Stimulated activated CD4-positive, alpha-beta T cell treated with anti-CD3 and anti-CD28 coated beads, Interleukin-4, amount 100 ng/mL, for 1 hour (primary cell): ENCODE results near the gene OR5K3.
"Not testable (repeated sequence)": the region's sequence is repeated elsewhere in the genome, so short reads cannot be mapped to it uniquely, and the experiment has no call there.

Experiments used
- DNase-seq: peaks from one replicate; pipeline ENCODE4 v3.0.0-alpha.2; 2020

The OR5K3 gene, protein sequence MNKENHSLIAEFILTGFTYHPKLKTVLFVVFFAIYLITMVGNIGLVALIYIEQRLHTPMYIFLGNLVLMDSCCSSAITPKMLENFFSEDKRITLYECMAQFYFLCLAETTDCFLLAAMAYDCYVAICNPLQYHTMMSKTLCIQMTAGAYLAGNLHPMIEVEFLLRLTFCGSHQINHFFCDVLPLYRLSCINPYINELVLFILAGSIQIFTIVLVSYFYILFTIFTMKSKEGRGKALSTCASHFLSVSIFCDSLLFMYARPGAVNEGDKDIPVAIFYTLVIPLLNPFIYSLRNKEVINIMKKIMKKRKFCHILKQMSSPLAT

DNA sequence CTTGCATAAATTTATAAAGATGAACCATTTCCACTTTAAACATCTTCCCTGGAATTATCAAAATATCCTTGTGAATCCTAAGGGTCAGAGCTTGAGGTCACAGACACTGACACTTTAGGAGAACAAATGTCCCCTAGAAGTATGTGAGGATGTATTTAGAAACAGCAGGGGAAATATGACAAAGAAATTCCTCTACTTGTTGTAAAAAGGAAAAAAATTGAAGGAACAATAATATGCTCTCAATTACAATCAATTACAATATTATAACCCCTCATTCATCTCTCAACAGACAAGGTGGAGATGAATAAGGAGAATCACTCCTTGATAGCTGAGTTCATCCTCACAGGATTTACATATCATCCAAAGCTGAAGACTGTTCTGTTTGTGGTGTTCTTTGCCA is at the start of gene OR5K3:
OR5K3 (plus strand) TSS at position 301 of the 400 bp plus-strand sequence; CDS start at position 301, 0 bp downstream.
- DNase-seq: no peak

DNA sequence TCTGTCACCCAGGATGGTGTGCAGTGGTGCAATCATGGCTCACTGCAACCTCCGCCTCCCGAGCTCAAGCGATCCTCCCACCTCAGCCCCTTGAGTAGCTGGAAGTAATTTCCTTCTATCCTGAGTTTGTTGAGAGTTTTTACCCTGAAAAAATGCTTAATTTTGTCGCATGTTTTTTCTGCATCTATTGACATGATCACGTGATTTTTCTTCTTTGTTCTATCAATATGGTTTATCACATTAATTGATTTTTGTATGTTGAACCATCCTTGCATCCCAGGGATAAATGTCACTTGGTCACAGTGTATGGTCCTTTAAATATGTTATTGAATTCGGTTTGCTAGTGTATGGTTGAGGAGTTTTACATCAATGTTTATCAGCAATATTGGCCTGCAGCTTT is 48.7 kb upstream of the OR5K3 start:
- no peak for DNase-seq

GRCh38 chr3:98343647-98344507 is 46.6 kb upstream of the OR5K3 start:
- DNase-seq: no peak

- DNase-seq: no peak
Observed at GRCh38 chr3:98350082-98350481, 40.4 kb upstream of the OR5K3 start.

DNA sequence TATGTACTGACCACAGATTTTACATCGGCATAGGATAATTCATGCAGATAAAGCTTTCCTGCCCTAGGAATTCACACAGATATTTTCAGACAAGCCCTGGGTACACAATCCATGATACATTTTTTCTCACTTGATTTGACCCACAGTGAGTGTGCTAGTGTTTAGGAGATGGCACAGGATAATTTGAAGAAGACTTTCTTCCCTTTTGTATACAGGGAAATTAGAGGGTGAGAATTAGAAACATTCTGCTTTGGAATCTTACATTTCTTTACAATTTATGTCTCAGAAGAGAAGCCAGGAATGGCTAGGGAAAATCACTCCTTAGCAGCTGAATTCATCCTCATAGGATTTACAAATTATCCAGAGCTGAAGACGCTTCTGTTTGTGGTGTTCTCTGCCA is 36.9 kb upstream of the OR5K3 start, which contains the start of gene OR5K4:
OR5K4 (plus strand) TSS at position 301 of the 400 bp plus-strand sequence; CDS start at position 301, 0 bp downstream.
- no peak for DNase-seq

GRCh38 chr3:98359250-98359649 is 31.2 kb upstream of the OR5K3 start:
- no peak for DNase-seq

DNA sequence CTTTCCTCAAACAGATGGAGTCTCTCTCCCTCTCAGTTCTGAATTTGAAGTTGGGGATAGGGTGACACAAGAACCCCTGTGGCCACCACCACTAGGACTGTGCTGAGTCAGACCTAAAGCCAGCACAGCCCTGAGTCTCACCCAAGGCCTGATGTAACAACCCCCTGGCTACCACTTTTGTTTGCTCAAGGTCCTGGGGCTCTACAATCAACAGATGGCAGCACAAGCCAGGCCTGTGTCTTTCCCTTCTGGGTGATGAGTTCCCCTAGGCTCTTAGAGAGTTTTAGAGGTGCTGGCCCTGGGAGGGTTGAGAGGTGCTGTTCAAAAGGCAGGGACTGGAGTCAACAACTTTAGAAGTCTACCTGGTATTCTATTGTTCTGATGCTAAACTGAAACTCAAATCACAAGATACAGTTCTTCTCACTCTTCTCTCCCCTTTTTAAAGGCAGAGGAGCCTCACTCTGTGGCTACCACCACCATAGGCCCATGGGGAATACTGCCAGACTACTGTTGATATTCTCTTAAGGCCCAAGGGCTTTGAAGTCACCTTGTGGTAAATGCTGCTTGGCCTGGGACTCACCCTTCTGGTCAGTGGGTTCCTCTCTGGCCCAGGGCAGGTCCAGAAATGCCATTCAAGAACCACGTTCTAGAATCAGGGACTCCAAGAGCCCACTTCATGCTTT is 30.3 kb upstream of the OR5K3 start:
- no peak for DNase-seq

GRCh38 chr3:98360681-98361080 is 29.8 kb upstream of the OR5K3 start:
- no peak for DNase-seq

DNA sequence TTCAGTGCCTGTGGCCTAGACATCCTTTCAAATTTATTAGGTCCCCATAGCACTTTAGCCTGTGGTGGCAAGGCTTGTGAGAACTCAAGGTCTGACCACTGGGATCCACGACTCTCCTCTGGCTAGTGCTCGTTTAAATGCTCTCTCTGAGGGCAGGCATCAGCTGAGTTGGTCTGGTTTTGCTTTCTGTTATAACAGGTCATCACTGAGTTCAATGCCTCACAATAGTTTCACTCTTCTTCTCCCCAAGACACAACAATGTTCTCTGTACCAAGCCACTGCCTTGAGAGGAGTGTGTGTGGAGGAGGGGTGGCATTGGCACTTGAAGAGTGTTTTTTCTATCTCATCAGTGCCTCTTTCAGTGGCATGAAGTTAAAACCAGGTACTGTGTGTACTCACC is 29.2 kb upstream of the OR5K3 start:
- no peak for DNase-seq

DNA sequence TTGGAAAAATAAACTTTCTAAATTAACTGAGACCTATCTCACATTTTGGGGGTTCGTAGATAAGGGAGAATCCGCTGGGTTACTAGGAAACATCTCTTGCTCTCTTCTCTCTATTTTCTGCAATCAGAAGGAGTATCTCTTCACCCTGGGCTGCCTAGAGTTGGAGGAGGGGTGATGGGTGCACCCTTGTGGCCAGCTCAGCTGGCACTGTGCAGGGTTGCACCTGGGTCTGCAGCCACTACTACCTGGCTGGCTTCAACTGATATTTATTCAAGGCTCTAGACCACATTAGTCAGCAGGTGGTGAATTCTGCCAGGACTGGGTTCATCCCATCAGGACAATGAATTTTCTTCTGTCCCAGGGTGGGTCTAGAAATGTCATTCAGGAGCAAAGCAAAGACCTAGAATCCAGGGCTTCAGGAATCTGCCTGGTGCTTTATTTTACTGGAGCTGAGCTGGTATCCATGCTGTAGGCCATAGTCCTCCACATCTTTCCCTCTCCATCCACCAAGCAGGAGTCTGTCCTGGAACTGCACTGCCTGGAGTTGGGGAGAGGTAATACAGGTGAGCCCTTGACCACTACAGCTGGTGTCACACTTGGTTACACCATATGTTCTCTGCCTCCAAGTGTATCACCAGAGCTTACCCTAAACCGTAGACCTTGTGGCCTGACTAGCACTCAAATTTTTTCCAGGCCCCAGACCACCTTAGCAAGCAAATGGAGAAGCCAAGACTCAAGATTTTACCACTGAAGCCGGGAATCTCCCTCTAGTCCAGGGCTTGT is 22.8 kb upstream of the OR5K3 start:
- DNase-seq: no peak

DNA sequence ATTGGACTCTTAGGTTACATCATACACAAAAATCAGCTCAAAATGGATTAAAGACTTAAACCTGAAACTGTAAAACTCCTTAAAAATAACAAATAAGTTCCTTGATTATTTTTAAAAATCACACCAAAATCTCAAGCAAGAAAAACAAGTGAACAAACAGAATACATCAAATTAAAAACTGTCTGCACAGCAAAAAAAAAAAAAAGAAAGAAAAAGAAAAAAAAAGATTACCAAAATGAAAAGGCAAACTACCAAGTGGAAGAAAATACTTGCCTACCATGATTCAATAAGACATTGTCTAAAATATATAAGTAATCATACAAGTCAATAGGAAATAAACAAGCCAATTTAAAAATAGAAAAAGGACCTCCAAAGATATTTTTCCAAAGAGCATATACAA is 19.3 kb upstream of the OR5K3 start:
- no peak for DNase-seq

DNA sequence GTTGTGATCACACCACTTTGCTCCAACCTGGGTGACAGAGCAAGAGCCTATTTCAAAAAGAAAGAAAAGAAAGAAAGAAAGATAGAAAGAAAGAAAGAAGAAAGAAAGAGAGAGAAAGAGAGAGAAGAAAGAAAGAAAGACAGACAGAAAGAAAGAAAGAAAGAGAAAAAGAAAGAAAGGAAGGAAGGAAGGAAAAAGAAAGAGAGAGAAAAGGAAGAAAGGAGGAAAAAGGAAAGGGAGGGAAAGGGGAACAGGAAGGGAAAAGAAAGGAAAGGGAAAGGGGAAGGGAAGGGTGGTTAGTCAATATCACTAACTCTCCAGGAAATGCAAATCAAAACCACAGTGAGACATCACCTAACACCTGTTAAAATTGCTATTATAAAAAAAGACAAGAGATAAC is 18.6 kb upstream of the OR5K3 start:
- DNase-seq: no peak

- DNase-seq: no peak
Observed at GRCh38 chr3:98372445-98372844, 18.0 kb upstream of the OR5K3 start.

DNA sequence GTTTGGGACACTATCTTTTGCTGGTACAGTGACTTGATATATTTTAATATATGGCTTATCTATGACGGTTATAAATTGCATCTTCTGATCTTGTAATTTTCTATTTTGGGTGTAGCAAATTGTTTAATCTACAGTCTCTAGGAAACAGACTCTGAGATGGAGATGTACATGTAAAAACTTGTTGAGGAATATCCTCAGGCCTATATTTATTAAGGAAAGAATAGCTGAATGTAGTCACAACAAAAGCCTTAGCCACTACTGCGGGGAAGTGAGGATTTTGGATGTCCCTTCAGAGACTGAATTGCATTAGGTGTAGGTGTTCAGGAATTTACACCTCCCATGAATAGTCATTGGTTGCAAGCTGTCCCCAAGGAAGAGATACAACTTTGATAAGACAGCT is 13.8 kb upstream of the OR5K3 start:
- DNase-seq: no peak

GRCh38 chr3:98388147-98388546 is 2.3 kb upstream of the OR5K3 start:
- no peak for DNase-seq

DNA sequence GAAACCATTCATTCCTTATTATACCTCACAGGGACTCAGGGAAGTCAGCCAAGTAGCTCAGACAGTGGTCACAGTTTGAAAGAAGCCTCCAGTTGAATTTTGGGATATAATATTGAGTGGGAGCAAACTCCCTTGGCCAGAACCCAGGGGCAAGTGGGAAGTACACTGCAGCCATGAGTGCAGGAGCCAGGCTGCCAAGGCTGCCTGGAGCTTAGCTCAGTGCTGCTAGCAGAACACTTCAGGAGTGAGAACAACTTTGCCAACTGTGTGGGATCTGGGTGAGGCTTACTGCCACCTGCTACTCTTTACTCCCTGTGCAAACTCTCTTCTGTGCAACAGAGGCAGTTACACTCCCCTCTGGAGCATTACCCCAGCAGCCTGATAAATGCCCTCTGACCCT is 4.6 kb downstream of the OR5K3 start:
- no peak for DNase-seq

GRCh38 chr3:98396482-98396881 is 6.0 kb downstream of the OR5K3 start:
- not testable (repeated sequence) for DNase-seq

GRCh38 chr3:98398513-98398912 is 8.0 kb downstream of the OR5K3 start:
- no peak for DNase-seq

DNA sequence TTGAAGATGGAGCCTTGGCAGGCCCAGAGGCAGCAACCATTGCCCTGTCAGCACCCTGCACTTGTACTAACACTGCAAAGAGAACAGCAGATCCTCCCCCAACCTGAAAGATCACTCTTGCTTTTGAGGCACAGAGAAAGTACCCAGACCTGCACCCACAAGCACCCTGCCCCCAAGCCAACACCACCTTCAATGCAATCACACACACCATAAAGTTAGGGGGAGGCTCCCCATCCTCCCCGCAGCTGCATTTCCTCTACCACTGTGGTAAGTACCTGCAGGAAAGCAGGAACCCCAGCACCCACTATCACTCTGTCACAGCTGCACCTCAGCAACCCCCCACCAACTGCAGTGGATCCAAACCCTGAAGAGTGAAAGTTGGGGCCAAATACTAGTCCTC is 12.0 kb downstream of the OR5K3 start:
- no peak for DNase-seq

DNA sequence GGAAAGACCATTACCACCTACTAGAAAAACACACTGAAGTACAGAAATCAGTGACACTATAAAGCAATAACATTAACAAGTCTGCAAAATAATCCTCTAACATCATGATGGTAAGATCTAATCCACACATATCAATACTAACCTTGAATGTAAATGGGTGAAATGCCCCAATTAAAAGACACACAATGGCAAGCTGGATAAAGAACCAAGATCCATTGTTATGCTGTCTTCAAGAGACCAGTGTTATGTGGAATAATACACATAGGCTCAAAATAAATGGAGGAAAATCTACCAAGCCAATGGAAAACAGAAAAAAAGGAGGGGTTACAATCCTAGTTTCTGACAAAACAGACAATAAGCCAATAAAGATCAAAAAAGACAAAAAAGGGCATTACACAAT is 13.5 kb downstream of the OR5K3 start:
- DNase-seq: no peak

DNA sequence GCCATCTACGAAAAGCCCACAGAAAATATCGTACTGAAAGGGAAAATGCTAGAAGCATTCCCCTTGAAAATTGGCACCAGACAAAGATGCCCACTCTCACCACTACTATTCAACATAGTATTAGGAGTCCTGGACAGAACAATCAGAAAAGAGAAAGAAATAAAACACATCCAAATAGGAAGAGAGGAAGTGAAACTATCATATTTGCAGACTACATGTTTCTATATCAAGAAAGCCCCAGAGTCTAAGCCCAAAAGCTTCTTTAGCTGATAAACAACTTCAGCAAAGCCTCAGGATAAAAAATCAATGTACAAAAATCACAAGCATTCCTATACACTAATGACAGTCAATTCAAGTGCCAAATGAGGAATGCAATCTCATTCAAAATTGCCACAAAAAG is 15.6 kb downstream of the OR5K3 start:
- no peak for DNase-seq

GRCh38 chr3:98432575-98432974 is 42.1 kb downstream of the OR5K3 start:
- no peak for DNase-seq

DNA sequence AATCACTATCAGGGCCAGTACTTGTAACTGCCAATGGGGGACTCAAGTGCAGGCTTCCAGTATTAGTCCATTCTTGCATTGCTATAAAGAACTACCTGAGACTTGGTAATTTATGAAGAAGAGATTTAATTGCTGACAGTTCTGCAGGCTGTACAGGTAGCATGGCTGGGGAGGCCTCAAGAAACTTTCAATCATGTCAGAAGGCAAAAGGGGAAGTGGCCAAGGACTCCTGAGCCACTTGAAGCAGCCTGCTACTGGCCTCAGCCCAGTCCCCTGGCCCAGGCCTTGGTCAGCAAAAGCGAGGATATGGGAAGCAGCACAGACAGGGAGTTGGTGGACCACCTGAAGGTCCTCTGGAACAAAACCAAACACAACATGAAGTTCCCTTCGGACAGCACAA is 43.3 kb downstream of the OR5K3 start:
- no peak for DNase-seq
